ENCODE data around the gene NOL4L. TPM values are rescaled to one million over a fixed set of nuclear protein-coding genes. Genes with fewer than 3 reads are reported as not detected.
A peak's percentile ranks its signal among the peaks of the same experiment; 100 is the strongest.
"Not testable (repeated sequence)": the region's sequence is repeated elsewhere in the genome, so short reads cannot be mapped to it uniquely, and the experiment has no call there.

Gene NOL4L
- polyA plus RNA-seq, 10 donors, result 12.0 to 17.9 (median 15.1) TPM

- DNase-seq, result peak in 1 of 3 donors; percentile 27
These were observed 75.0 kb downstream of the NOL4L start for GRCh38 chr20:32510120-32510600.

- peak in 1 of 3 donors; percentile 24 for DNase-seq
These were observed 75.5 kb downstream of the NOL4L start for GRCh38 chr20:32509639-32510066.

GRCh38 chr20:32508775-32509119 is 76.4 kb downstream of the NOL4L start:
- no peak for DNase-seq

- no peak for DNase-seq
These were observed 76.9 kb downstream of the NOL4L start for GRCh38 chr20:32507998-32508774.

GRCh38 chr20:32506721-32507120 is 78.4 kb downstream of the NOL4L start:
- DNase-seq, result no peak

- no peak for DNase-seq
These were observed 79.2 kb downstream of the NOL4L start for GRCh38 chr20:32505723-32506473.

GRCh38 chr20:32501709-32502108 is 83.4 kb downstream of the NOL4L start:
- DNase-seq, result no peak

- DNase-seq, result peak in 1 of 3 donors; percentile 40
These were observed 87.4 kb downstream of the NOL4L start for GRCh38 chr20:32497589-32498224.

GRCh38 chr20:32496811-32497533 is 88.2 kb downstream of the NOL4L start:
- DNase-seq, result peak in 1 of 3 donors; percentile 32

- DNase-seq, result no peak
These were observed 89.2 kb downstream of the NOL4L start for GRCh38 chr20:32495949-32496348.

GRCh38 chr20:32495217-32495565 is 89.9 kb downstream of the NOL4L start:
- no peak for DNase-seq

GRCh38 chr20:32494483-32495216 is 90.5 kb downstream of the NOL4L start:
- no peak for DNase-seq

GRCh38 chr20:32493356-32493755 is 91.8 kb downstream of the NOL4L start:
- DNase-seq, result no peak

- not testable (repeated sequence) for DNase-seq
These were observed 93.4 kb downstream of the NOL4L start for GRCh38 chr20:32491764-32492151.

GRCh38 chr20:32490942-32491763 is 94.0 kb downstream of the NOL4L start:
- no peak for DNase-seq

- no peak for DNase-seq
These were observed 96.9 kb downstream of the NOL4L start for GRCh38 chr20:32488066-32488838.

- no peak for DNase-seq
These were observed 97.8 kb downstream of the NOL4L start for GRCh38 chr20:32487381-32487780.

- DNase-seq, result no peak
These were observed 99.2 kb downstream of the NOL4L start for GRCh38 chr20:32485770-32486478.

All from muscle of back (tissue), 11 donors.